C4-2B (cell line): ENCODE data around the gene RYR3.

ENCODE experiments used
- ZFX ChIP-seq: fragments of 450-650 bp; IDR thresholded peaks from 2 replicates; pipeline ENCODE4 v1.6.1; 2017
- TF ChIP-seq, protein P1 (sequence below): fragments of 450-650 bp; conservative IDR thresholded peaks from 2 replicates; pipeline ENCODE4 v1.5.1; 2017; ENCODE audit warnings: mild to moderate bottlenecking

DNA sequence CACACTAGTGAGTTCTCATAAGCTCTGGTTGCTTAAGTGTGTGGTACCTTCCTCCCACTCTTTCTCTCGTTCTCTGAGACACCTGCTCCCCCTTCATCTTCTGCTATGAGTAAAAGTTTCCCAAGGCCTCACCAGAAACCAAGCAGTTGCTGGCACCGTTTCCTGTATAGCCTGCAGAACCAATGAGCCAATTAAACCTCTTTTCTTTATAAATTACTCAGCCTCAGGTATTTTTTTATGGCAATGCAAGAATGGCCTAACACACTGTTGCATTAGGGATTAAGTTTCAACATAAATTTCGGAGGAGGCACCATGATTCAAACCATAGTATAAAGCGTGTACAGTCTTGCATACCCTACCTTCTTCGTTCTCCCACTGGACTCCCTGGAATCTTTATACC is 405.3 kb downstream of the RYR3 start:
- TF ChIP-seq, protein P1, sequence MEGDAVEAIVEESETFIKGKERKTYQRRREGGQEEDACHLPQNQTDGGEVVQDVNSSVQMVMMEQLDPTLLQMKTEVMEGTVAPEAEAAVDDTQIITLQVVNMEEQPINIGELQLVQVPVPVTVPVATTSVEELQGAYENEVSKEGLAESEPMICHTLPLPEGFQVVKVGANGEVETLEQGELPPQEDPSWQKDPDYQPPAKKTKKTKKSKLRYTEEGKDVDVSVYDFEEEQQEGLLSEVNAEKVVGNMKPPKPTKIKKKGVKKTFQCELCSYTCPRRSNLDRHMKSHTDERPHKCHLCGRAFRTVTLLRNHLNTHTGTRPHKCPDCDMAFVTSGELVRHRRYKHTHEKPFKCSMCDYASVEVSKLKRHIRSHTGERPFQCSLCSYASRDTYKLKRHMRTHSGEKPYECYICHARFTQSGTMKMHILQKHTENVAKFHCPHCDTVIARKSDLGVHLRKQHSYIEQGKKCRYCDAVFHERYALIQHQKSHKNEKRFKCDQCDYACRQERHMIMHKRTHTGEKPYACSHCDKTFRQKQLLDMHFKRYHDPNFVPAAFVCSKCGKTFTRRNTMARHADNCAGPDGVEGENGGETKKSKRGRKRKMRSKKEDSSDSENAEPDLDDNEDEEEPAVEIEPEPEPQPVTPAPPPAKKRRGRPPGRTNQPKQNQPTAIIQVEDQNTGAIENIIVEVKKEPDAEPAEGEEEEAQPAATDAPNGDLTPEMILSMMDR: no peak
- no peak for TF ChIP-seq ZFX
